Body of pancreas (tissue), 4 donors: ENCODE data around the gene OR12D1. TPM values are rescaled to one million over a fixed set of nuclear protein-coding genes. Genes with fewer than 3 reads are reported as not detected.
"Not testable (repeated sequence)": the region's sequence is repeated elsewhere in the genome, so short reads cannot be mapped to it uniquely, and the experiment has no call there.

Experiments used
- ATAC-seq: fragments of 150-250 bp; one replicate; pipeline ENCODE4 v1.9.1; 2016
- DNase-seq, 4 donors: peaks; one replicate each; pipeline ENCODE4 v3.0.0-alpha.2; 2019
- H3K27ac ChIP-seq, 4 donors: fragments of 200-600 bp; sonication (generic); 1 replicate in 3 of 4; 2 replicates in 1 of 4; pipeline versions ENCODE4 v1.5.1 to v1.6.1; 2016 to 2019; ENCODE audit warnings: mild to moderate bottlenecking in 1 of 4, mixed read lengths in 1 of 4, moderate library complexity in 1 of 4
- H3K27me3 ChIP-seq, 2 donors: fragments of 200-600 bp; sonication (generic); one replicate each; pipeline ENCODE4 v1.6.0; 2016; ENCODE audit warnings: mild to moderate bottlenecking in 1 of 2
- H3K36me3 ChIP-seq, 2 donors: fragments of 200-600 bp; sonication (generic); replicated peaks in 1 of 2; 2 replicates each; pipeline ENCODE4 v1.5.1; 2016; ENCODE audit warnings: low read depth in 2 of 2; ENCODE audit not compliant: insufficient read depth in 1 of 2
- H3K4me1 ChIP-seq: fragments of 200-600 bp; sonication (generic); one replicate; pipeline ENCODE4 v1.6.0; 2016
- H3K4me3 ChIP-seq, 2 donors: fragments of 200-600 bp; sonication (generic); 1 replicate in 1 of 2; 2 replicates in 1 of 2; pipeline ENCODE4 v1.5.1; 2016 to 2019
- H3K9me3 ChIP-seq, 3 donors: fragments of 200-600 bp; sonication (generic); 1 replicate in 2 of 3; 2 replicates in 1 of 3; pipeline ENCODE4 v1.5.1; 2016
- CTCF ChIP-seq, 7 experiments: fragments of 450-650 bp in 4 of 7; fragments of 200-600 bp in 3 of 7; sonication (generic) in 3 of 7; IDR thresholded peaks; one replicate each; pipeline ENCODE4 v1.5.1; 2016 to 2019; ENCODE audit warnings: antibody characterized with exemption in 7 of 7
- POLR2A ChIP-seq, 3 donors: fragments of 450-650 bp; IDR thresholded peaks; one replicate each; pipeline ENCODE4 v1.6.1; 2016; ENCODE audit warnings: antibody characterized with exemption in 3 of 3, mild to moderate bottlenecking in 2 of 3
- WGBS, 2 donors: methylation state at CpG; one replicate each; pipeline ENCODE4 v1.1.5; 2017; 5-methylcytosine and 5-hydroxymethylcytosine counted together
- intact Hi-C: fragments of 100-400 bp; cut with DNase I; formaldehyde crosslinking; loops from one replicate; pipeline ENCODE4 v1.15.1; 2023
- total RNA-seq, 2 donors: library from RNA; depleted of rRNA; stranded (reverse); fragments of >200 nt; gene quantifications; one replicate each; pipeline ENCODE4 v1.1.0, GENCODE V29; 2016

OR12D1 gene
- total RNA-seq, 2 donors from 2014 or later: not detected

GRCh38 chr6:29424575-29424974, 9.8 kb downstream of the OR12D1 start:
- DNase-seq (no peak), ATAC-seq (no peak)
- H3K4me1 ChIP-seq: no peaks in the 10 kb centered on the region
- H3K9me3 ChIP-seq: no peaks in the 10 kb centered on the region
- no peak overlapping the region for H3K27ac ChIP-seq
- H3K4me3 ChIP-seq: no peak overlapping the region
- H3K36me3 ChIP-seq: no peaks in the 10 kb centered on the region
- TF ChIP-seq CTCF (IDR thresholded peaks at IDR 0.05) (no peak), POLR2A (IDR thresholded peaks at IDR 0.05) (no peak)
- intact Hi-C loops: no loop called here
- H3K27me3 ChIP-seq: no peaks in the 10 kb centered on the region
- 29 to 34% methylated on average over 2 of the region's 2 CpGs for WGBS, 2 donors

- TF ChIP-seq POLR2A (IDR thresholded peaks at IDR 0.05) (no peak), CTCF (IDR thresholded peaks at IDR 0.05) (no peak)
- DNase-seq (no peak), ATAC-seq (no peak)
- intact Hi-C loops: no loop called here
- no peaks in the 10 kb centered on the region for H3K27me3 ChIP-seq
- H3K9me3 ChIP-seq: no peaks in the 10 kb centered on the region
- H3K4me3 ChIP-seq: no peak overlapping the region
- H3K27ac ChIP-seq: no peak overlapping the region
- H3K36me3 ChIP-seq: no peaks in the 10 kb centered on the region
- 33 to 35% methylated on average over 1 of the region's 1 CpG for WGBS, 2 donors
- no peaks in the 10 kb centered on the region for H3K4me1 ChIP-seq
These were observed 10.3 kb downstream of the OR12D1 start for GRCh38 chr6:29425075-29425474.

- intact Hi-C loops: no loop called here
- Histone ChIP-seq H3K9me3 (no peaks in the 10 kb centered on the region), H3K4me1 (no peaks in the 10 kb centered on the region), H3K27ac (no peak overlapping the region), H3K27me3 (no peaks in the 10 kb centered on the region), H3K36me3 (no peaks in the 10 kb centered on the region), H3K4me3 (no peak overlapping the region)
- ATAC-seq: no peak
- 73% methylated on average over 3 of the region's 3 CpGs for WGBS, 2 donors
- no peak for DNase-seq
- TF ChIP-seq CTCF (IDR thresholded peaks at IDR 0.05) (no peak), POLR2A (IDR thresholded peaks at IDR 0.05) (no peak)
These were observed 11.9 kb downstream of the OR12D1 start for GRCh38 chr6:29426654-29427053.

- intact Hi-C loops, H3K27ac ChIP-seq, H3K4me1 ChIP-seq, H3K36me3 ChIP-seq, H3K27me3 ChIP-seq, ATAC-seq, H3K9me3 ChIP-seq, DNase-seq, H3K4me3 ChIP-seq: not testable (repeated sequence)
- WGBS, 2 donors: 75% methylated on average over 18 of the region's 18 CpGs
These were observed 22.0 kb downstream of the OR12D1 start for GRCh38 chr6:29436730-29437129.

GRCh38 chr6:29439006-29439405, 24.3 kb downstream of the OR12D1 start, which contains the start of gene OR10C1:
Gene OR10C1, plus strand, starts transcription at chr6:29439306. Its CDS starts 710 bp downstream, at chr6:29440016.
- Histone ChIP-seq H3K4me3 (no peak within 1 kb of the TSS), H3K27ac (no peak within 1 kb of the TSS), H3K9me3 (no peaks in the 10 kb centered on the region), H3K27me3 (no peaks in the 10 kb centered on the region), H3K4me1 (no peaks in the 10 kb centered on the region), H3K36me3 (no peaks in the 10 kb centered on the region)
- ATAC-seq: no peak
- intact Hi-C loops: no loop called here
- TF ChIP-seq POLR2A (IDR thresholded peaks at IDR 0.05): no peak
- no peak for TF ChIP-seq CTCF (IDR thresholded peaks at IDR 0.05)
- DNase-seq: no peak
